Measurements from ENCODE around the gene PI4K2A.

Gene PI4K2A

GRCh38 chr10:97598407-97599271 is 41.8 kb upstream of the PI4K2A start:
- no peak for TF ChIP-seq CTCF (conservative IDR thresholded peaks at IDR 0.05; ENCODE audit: control insufficient read depth, insufficient read depth, low read depth, low read length)
- no peak for DNase-seq (ENCODE audit: low read depth)
- no peak overlapping the region for H3K4me3 ChIP-seq (ENCODE audit: control insufficient read depth, low read depth, low read length)

GRCh38 chr10:97599272-97599619 is 41.2 kb upstream of the PI4K2A start:
- DNase-seq (ENCODE audit: low read depth), result no peak
- H3K4me3 ChIP-seq (ENCODE audit: control insufficient read depth, low read depth, low read length), result no peak overlapping the region
- no peak for TF ChIP-seq CTCF (conservative IDR thresholded peaks at IDR 0.05; ENCODE audit: control insufficient read depth, insufficient read depth, low read depth, low read length)

GRCh38 chr10:97600616-97601015 is 39.9 kb upstream of the PI4K2A start:
- no peak for DNase-seq (ENCODE audit: low read depth)
- H3K4me3 ChIP-seq (ENCODE audit: control insufficient read depth, low read depth, low read length), result no peak overlapping the region
- TF ChIP-seq CTCF (conservative IDR thresholded peaks at IDR 0.05; ENCODE audit: control insufficient read depth, insufficient read depth, low read depth, low read length), result no peak

GRCh38 chr10:97601268-97602215 is 38.9 kb upstream of the PI4K2A start:
- TF ChIP-seq CTCF (conservative IDR thresholded peaks at IDR 0.05; ENCODE audit: control insufficient read depth, insufficient read depth, low read depth, low read length), result no peak

GRCh38 chr10:97607095-97607636 is 33.3 kb upstream of the PI4K2A start:
- DNase-seq (ENCODE audit: low read depth), result no peak
- TF ChIP-seq CTCF (conservative IDR thresholded peaks at IDR 0.05; ENCODE audit: control insufficient read depth, insufficient read depth, low read depth, low read length), result no peak
- H3K4me3 ChIP-seq (ENCODE audit: control insufficient read depth, low read depth, low read length), result no peak overlapping the region

More at GRCh38 chr10:97601268-97602215, 38.9 kb upstream of the PI4K2A start:
- DNase-seq (ENCODE audit: low read depth), result no peak
- no peak overlapping the region for H3K4me3 ChIP-seq (ENCODE audit: control insufficient read depth, low read depth, low read length)

GRCh38 chr10:97608991-97609561 is 31.4 kb upstream of the PI4K2A start:
- TF ChIP-seq CTCF (conservative IDR thresholded peaks at IDR 0.05; ENCODE audit: control insufficient read depth, insufficient read depth, low read depth, low read length), result no peak
- no peak overlapping the region for H3K4me3 ChIP-seq (ENCODE audit: control insufficient read depth, low read depth, low read length)
- no peak for DNase-seq (ENCODE audit: low read depth)

Measured in fibroblast of mammary gland (primary cell).